ENCODE results near the gene PCNX3.

PCNX3 gene

GRCh38 chr11:65619281-65619928 is 3.8 kb downstream of the PCNX3 start:
- peaks cover 37% of the 10 kb centered on the region for H3K36me3 ChIP-seq (ENCODE audit: control insufficient read depth, insufficient read depth, low read length)
- peaks cover 2% of the 10 kb centered on the region; the same call in 1 of the 2 replicates for H3K4me1 ChIP-seq (ENCODE audit: control insufficient read depth, insufficient read depth, low read length)
- DNase-seq (ENCODE audit: low read depth, low spot score), result no peak

DNA sequence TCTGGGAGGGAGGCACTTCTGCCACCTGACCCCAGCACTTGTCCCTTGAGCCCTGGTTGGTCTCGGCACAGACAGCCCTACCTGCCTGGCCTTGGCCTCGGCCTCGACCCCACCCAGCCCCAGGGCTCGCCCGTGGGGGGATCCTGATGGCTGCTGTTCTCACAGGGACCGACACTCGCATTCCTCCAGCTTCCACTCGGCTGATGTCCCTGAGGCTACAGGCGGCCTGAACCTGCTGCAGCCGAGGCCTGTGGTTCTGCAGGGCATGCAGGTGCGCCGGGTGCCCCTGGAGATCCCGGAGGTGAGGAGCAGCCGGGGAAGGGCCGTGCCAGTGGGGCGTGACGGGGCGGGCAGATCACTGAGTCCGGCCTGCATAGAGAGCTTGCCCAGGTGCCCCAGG is 5.1 kb downstream of the PCNX3 start:
- WGBS (ENCODE audit: insufficient coverage, insufficient read length), result no CpG with 5 or more reads among the region's 19 CpGs
- Histone ChIP-seq H3K4me1 (ENCODE audit: control insufficient read depth, insufficient read depth, low read length) (peaks cover 2% of the 10 kb centered on the region; the same call in 1 of the 2 replicates), H3K27ac (ENCODE audit: low read length) (no peak overlapping the region), H3K36me3 (ENCODE audit: control insufficient read depth, insufficient read depth, low read length) (peaks cover 43% of the 10 kb centered on the region), H3K27me3 (ENCODE audit: control insufficient read depth, insufficient read depth, low read length) (no peaks in the 10 kb centered on the region), H3K4me3 (ENCODE audit: low read length) (no peak overlapping the region), H3K9me3 (ENCODE audit: control insufficient read depth, insufficient read depth, low read length) (no peaks in the 10 kb centered on the region)
- DNase-seq (ENCODE audit: low read depth, low spot score), result no peak

More at GRCh38 chr11:65619281-65619928, 3.8 kb downstream of the PCNX3 start:
- Histone ChIP-seq H3K9me3 (ENCODE audit: control insufficient read depth, insufficient read depth, low read length) (no peaks in the 10 kb centered on the region), H3K27me3 (ENCODE audit: control insufficient read depth, insufficient read depth, low read length) (no peaks in the 10 kb centered on the region), H3K4me3 (ENCODE audit: low read length) (no peak overlapping the region), H3K27ac (ENCODE audit: low read length) (no peak overlapping the region)
- WGBS (ENCODE audit: insufficient coverage, insufficient read length), result no CpG with 5 or more reads among the region's 29 CpGs

DNA sequence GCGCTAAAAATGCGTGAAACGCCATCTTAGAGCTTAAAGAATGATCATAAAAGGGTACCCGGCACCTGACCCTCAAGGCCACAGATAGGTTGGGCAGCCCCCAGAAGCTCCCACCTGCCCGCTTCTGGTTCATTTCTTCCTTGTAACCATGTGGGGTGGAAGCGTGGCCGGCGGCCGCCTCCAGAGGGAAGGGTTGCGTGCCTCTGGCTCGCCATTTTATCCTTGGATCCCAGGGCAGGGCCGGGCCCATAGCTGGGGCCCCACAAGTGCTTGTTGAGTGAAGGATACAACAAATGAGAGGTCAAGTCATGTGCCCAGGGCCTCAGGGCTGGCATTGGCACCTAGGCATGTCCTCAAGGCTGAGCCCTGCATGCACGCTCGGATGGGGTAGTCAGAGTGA is 5.9 kb downstream of the PCNX3 start:
- Histone ChIP-seq H3K36me3 (ENCODE audit: control insufficient read depth, insufficient read depth, low read length) (peaks cover 47% of the 10 kb centered on the region), H3K27ac (ENCODE audit: low read length) (no peak overlapping the region)
- no CpG with 5 or more reads among the region's 14 CpGs for WGBS (ENCODE audit: insufficient coverage, insufficient read length)

DNA sequence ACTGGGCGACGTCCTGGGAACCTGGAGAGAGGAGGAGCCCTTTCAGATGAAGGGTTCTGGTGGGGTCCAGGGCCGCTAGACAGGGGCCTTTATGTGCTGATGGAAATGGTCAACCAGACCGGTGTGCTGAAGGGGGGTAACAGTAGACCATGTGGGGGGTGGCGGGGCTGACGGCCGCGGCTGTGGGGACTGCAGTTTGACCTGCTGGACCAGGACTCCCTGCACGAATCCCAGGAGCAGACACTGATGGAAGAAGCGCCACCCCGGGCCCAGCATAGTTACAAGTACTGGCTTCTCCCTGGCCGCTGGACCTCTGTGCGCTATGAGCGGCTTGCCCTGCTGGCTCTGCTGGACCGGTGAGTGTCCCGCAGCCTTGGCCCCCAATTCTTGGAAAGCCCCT is 6.4 kb downstream of the PCNX3 start:
- Histone ChIP-seq H3K27me3 (ENCODE audit: control insufficient read depth, insufficient read depth, low read length) (no peaks in the 10 kb centered on the region), H3K36me3 (ENCODE audit: control insufficient read depth, insufficient read depth, low read length) (peaks cover 52% of the 10 kb centered on the region), H3K27ac (ENCODE audit: low read length) (no peak overlapping the region), H3K4me3 (ENCODE audit: low read length) (no peak overlapping the region), H3K9me3 (ENCODE audit: control insufficient read depth, insufficient read depth, low read length) (no peaks in the 10 kb centered on the region), H3K4me1 (ENCODE audit: control insufficient read depth, insufficient read depth, low read length) (no peaks in the 10 kb centered on the region)
- WGBS (ENCODE audit: insufficient coverage, insufficient read length), result no CpG with 5 or more reads among the region's 16 CpGs
- DNase-seq (ENCODE audit: low read depth, low spot score), result no peak

More for the DNA sequence above, 5.9 kb downstream of the PCNX3 start:
- Histone ChIP-seq H3K27me3 (ENCODE audit: control insufficient read depth, insufficient read depth, low read length) (no peaks in the 10 kb centered on the region), H3K4me3 (ENCODE audit: low read length) (no peak overlapping the region), H3K9me3 (ENCODE audit: control insufficient read depth, insufficient read depth, low read length) (no peaks in the 10 kb centered on the region), H3K4me1 (ENCODE audit: control insufficient read depth, insufficient read depth, low read length) (0 out of 2 replicates have a peak, but pooled peaks cover 2% of the 10 kb centered on the region)
- no peak for DNase-seq (ENCODE audit: low read depth, low spot score)

DNA sequence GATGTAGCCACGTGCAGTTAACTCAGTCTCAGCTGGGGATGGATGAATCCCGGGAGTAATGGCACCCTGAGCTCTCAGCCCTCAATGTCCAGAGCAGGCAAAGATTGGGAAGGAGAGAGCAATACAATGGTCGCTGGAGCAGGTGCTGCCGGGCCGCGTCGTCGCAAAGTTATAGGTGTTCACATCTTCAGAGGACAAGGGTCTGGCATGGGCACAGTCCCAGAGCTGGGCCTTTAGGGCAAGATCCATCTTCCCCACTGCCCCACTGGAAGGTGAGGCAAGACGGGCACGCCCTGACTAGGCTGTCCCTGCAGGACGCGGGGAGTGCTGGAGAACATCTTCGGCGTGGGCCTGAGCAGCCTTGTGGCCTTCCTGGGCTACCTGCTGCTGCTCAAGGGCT is 7.6 kb downstream of the PCNX3 start:
- Histone ChIP-seq H3K27ac (ENCODE audit: low read length) (no peak overlapping the region), H3K9me3 (ENCODE audit: control insufficient read depth, insufficient read depth, low read length) (no peaks in the 10 kb centered on the region), H3K36me3 (ENCODE audit: control insufficient read depth, insufficient read depth, low read length) (peaks cover 54% of the 10 kb centered on the region), H3K27me3 (ENCODE audit: control insufficient read depth, insufficient read depth, low read length) (no peaks in the 10 kb centered on the region), H3K4me1 (ENCODE audit: control insufficient read depth, insufficient read depth, low read length) (no peaks in the 10 kb centered on the region), H3K4me3 (ENCODE audit: low read length) (no peak overlapping the region)
- no peak for DNase-seq (ENCODE audit: low read depth, low spot score)
- no CpG with 5 or more reads among the region's 14 CpGs for WGBS (ENCODE audit: insufficient coverage, insufficient read length)

- Histone ChIP-seq H3K9me3 (ENCODE audit: control insufficient read depth, insufficient read depth, low read length) (no peaks in the 10 kb centered on the region), H3K27ac (ENCODE audit: low read length) (no peak overlapping the region), H3K4me1 (ENCODE audit: control insufficient read depth, insufficient read depth, low read length) (no peaks in the 10 kb centered on the region), H3K36me3 (ENCODE audit: control insufficient read depth, insufficient read depth, low read length) (peaks cover 53% of the 10 kb centered on the region), H3K4me3 (ENCODE audit: low read length) (no peak overlapping the region), H3K27me3 (ENCODE audit: control insufficient read depth, insufficient read depth, low read length) (no peaks in the 10 kb centered on the region)
- DNase-seq (ENCODE audit: low read depth, low spot score), result no peak
- WGBS (ENCODE audit: insufficient coverage, insufficient read length), result no CpG with 5 or more reads among the region's 25 CpGs
Measured at GRCh38 chr11:65623852-65624616, 8.5 kb downstream of the PCNX3 start.

- Histone ChIP-seq H3K27me3 (ENCODE audit: control insufficient read depth, insufficient read depth, low read length) (no peaks in the 10 kb centered on the region), H3K27ac (ENCODE audit: low read length) (no peak overlapping the region), H3K4me3 (ENCODE audit: low read length) (no peak overlapping the region), H3K4me1 (ENCODE audit: control insufficient read depth, insufficient read depth, low read length) (no peaks in the 10 kb centered on the region), H3K36me3 (ENCODE audit: control insufficient read depth, insufficient read depth, low read length) (peaks cover 53% of the 10 kb centered on the region), H3K9me3 (ENCODE audit: control insufficient read depth, insufficient read depth, low read length) (no peaks in the 10 kb centered on the region)
- no peak for DNase-seq (ENCODE audit: low read depth, low spot score)
- no CpG with 5 or more reads among the region's 30 CpGs for WGBS (ENCODE audit: insufficient coverage, insufficient read length)
Measured at GRCh38 chr11:65624931-65625627, 9.5 kb downstream of the PCNX3 start.

- WGBS (ENCODE audit: insufficient coverage, insufficient read length), result no CpG with 5 or more reads among the region's 30 CpGs
- no peaks in the 10 kb centered on the region for H3K9me3 ChIP-seq (ENCODE audit: control insufficient read depth, insufficient read depth, low read length)
- H3K4me1 ChIP-seq (ENCODE audit: control insufficient read depth, insufficient read depth, low read length), result no peaks in the 10 kb centered on the region
- H3K36me3 ChIP-seq (ENCODE audit: control insufficient read depth, insufficient read depth, low read length), result peaks cover 53% of the 10 kb centered on the region
- no peak overlapping the region for H3K27ac ChIP-seq (ENCODE audit: low read length)
- H3K4me3 ChIP-seq (ENCODE audit: low read length), result no peak overlapping the region
- no peaks in the 10 kb centered on the region for H3K27me3 ChIP-seq (ENCODE audit: control insufficient read depth, insufficient read depth, low read length)
- DNase-seq (ENCODE audit: low read depth, low spot score), result no peak
Measured at GRCh38 chr11:65625628-65626342, 10.2 kb downstream of the PCNX3 start.

DNA sequence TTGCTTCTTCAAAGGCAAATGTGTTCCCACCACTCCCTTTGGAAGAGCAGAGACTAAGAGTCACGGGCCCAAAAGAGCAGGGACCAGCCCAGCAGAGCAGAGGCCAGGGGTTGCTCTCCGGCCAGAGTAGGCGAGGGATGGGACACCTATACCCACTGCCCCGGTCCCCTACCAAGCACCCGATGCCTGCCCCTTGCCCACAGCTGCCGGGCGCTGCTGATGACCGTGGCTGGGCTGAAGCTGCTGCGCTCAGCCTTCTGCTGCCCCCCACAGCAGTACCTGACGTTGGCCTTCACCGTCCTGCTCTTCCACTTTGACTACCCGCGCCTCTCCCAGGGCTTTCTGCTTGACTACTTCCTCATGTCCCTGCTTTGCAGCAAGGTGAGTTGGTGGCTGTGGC is 11.6 kb downstream of the PCNX3 start:
- Histone ChIP-seq H3K4me1 (ENCODE audit: control insufficient read depth, insufficient read depth, low read length) (no peaks in the 10 kb centered on the region), H3K27me3 (ENCODE audit: control insufficient read depth, insufficient read depth, low read length) (no peaks in the 10 kb centered on the region), H3K9me3 (ENCODE audit: control insufficient read depth, insufficient read depth, low read length) (no peaks in the 10 kb centered on the region), H3K27ac (ENCODE audit: low read length) (no peak overlapping the region), H3K36me3 (ENCODE audit: control insufficient read depth, insufficient read depth, low read length) (peaks cover 51% of the 10 kb centered on the region), H3K4me3 (ENCODE audit: low read length) (no peak overlapping the region)
- DNase-seq (ENCODE audit: low read depth, low spot score), result no peak
- no CpG with 5 or more reads among the region's 13 CpGs for WGBS (ENCODE audit: insufficient coverage, insufficient read length)

DNA sequence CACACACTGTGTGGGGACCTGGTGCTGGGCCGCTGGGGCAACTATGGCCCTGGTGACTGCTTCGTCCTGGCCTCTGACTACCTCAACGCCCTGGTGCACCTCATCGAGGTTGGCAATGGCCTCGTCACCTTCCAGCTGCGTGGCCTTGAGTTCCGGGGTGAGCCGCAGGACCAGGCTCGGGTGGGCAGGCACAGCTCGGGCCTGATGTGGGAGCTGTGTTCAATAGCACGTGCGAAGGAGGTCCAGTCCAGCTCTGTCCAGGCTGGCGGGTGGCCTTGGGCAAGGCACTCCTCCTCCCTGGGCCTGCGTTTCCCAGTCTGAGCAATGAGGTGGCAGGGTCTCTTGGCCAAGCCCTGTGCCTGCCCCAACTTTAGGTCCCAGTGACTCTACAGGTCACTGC is 14.0 kb downstream of the PCNX3 start:
- WGBS (ENCODE audit: insufficient coverage, insufficient read length), result no CpG with 5 or more reads among the region's 14 CpGs
- H3K27ac ChIP-seq (ENCODE audit: low read length), result no peak overlapping the region
- H3K4me1 ChIP-seq (ENCODE audit: control insufficient read depth, insufficient read depth, low read length), result no peaks in the 10 kb centered on the region
- DNase-seq (ENCODE audit: low read depth, low spot score), result no peak
- no peaks in the 10 kb centered on the region for H3K9me3 ChIP-seq (ENCODE audit: control insufficient read depth, insufficient read depth, low read length)
- no peak overlapping the region for H3K4me3 ChIP-seq (ENCODE audit: low read length)
- peaks cover 58% of the 10 kb centered on the region for H3K36me3 ChIP-seq (ENCODE audit: control insufficient read depth, insufficient read depth, low read length)
- no peaks in the 10 kb centered on the region for H3K27me3 ChIP-seq (ENCODE audit: control insufficient read depth, insufficient read depth, low read length)
